Inflammatory macrophage (primary cell): ENCODE data around the gene SIGLEC12.
"Not testable (repeated sequence)": the region's sequence is repeated elsewhere in the genome, so short reads cannot be mapped to it uniquely, and the experiment has no call there.

Source experiments
- DNase-seq, 2 donors: peaks; one replicate each; pipeline ENCODE4 v3.0.0-alpha.2; 2020 to 2022

Gene SIGLEC12

GRCh38 chr19:51521781-51522180 is 20.2 kb upstream of the SIGLEC12 start:
- peak; percentile 34 to 66 for DNase-seq

GRCh38 chr19:51521357-51521756 is 19.8 kb upstream of the SIGLEC12 start:
- DNase-seq: no peak

- peak; percentile 37 to 44 for DNase-seq
These were observed 19.1 kb upstream of the SIGLEC12 start for GRCh38 chr19:51520728-51521127.

DNA sequence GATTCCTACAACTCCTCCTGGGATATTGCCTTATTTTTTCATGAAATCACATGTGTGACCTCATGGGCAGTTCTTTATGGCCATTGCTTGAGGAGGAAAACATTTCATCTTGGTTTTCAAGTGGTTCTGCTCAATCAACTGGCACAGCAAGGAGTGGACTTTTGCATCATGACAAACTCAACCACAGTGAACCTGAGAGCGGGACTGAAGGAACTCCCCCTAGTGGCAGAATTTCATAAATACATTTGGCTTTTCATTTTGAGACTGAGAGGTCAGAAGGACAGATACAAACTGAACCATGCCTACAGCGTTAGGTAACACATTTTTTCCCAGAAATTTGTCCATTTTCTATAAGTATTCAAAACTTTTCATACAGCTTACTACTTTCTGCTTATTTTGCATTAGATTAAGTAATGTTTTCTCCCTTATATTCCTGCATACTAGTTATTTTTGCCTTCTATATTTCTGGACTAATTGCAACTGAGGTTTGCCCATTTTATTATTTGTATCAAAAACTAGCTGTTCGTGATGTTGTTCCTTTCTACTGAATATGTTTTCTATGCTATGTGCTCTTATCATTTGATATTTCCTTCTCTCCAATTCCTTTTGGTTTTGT is 13.4 kb upstream of the SIGLEC12 start:
- peak; percentile 75 to 85 for DNase-seq

DNA sequence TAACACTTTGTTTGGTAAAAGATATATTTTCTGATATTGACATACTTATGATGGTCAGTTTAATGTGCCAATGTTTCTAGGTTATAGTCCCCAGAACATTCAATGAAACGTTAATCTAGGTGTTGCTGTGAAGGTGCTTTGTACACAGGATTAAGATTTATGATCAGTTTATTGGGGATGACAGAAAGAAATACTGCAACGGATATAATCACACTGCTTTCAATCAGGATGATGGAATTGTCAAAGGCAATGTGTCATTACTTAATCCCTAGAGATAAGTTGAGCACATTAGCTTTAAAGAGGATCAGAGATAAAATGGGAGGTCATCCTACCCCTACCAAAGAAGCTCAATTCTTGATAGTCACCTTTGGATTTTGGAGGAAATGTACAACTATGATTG is 12.4 kb upstream of the SIGLEC12 start:
- DNase-seq: no peak

GRCh38 chr19:51511353-51511752 is 9.8 kb upstream of the SIGLEC12 start:
- peak in 1 of 2 donors; percentile 39 for DNase-seq

DNA sequence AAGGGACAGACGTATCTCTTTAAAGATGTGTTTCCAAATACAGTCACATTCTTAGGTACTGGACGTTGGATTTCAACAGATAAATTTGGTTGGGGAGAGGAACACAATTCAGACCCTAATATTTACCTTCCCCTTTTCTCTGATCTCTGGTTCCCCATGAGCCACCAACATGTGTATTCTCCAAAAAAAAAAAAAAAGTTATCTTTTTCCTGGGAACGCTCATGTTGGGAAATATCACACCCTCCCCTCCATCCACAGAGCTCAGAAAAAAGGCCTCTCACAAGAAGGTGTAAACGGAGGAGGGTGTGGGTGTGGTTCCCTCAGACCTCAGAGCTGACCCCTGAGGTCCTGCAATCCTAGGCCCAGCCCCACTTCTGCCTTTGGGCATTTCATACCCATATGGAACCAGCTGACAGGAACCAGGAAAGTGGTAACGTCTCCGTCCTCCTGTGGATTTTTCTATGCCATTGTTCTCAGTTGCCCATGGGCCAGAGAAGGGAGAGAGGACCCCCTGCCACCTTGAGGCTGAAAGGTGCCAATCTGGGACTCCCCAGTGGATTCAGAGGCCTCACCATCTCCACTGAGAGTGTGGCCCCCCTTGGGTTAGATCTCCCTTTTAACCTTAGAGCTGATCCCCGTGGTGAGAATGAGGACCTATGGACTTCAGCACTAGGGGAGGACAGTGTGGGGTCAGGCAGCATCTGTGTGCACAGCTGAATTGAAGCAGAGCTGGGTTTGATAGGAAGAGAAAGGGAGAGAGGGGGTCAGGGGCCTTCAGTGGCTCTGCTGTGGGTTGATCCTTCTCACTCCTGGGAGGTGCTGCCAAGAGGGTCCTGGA is 8.4 kb upstream of the SIGLEC12 start:
- peak; percentile 27 to 48 for DNase-seq

DNA sequence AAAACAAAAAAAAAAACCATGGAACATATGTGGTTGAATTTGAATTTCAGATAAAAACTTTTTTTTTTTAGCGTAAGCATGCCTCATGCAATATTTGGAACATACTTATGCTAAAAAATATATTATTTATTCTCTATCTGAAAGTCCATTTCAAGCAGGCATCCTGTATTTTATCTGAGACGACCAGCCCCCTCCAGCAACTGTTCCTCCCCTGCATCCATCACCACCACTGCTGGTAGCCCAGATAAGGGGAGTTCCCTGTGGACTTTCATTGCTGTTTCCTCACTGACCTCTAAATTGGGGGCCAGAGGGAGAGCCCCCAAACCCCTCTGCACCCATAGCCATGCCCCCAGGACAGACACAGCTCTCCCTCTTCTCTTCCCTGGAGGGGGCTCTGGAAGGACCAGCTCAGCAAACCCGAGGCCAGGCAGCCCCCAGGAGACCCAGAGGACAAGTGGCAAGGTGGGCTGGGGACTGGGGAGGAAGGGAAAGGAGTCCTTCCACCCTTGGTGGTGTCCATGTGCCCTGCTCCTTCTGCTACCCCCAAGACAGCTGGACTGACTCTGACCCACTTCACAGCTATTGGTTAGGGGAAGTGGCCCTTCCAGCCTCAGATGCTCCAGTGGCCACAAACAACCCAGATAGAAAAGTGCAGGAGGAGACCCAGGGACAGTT is 6.6 kb upstream of the SIGLEC12 start:
- DNase-seq: no peak

DNA sequence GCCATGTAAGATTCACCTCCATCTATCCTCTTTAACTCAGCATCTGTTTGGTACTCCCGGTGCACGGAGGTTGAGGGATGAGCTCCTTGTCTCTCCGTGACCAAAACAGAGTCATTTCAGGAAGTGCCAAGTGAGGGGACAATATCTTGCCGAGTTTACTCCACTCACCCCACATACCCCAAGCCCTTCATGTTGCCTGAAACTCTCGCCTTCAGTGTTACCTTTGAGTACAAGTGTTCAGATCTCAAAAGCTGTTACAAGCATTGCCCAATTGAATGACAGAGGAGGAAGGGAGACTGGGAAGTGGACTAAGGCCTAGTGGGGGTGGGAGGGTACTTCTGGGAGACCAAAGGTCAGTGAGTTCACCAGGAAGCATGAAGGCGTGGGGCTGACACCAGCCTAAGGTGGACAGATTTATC is 6.0 kb upstream of the SIGLEC12 start:
- peak; percentile 54 to 70 for DNase-seq

DNA sequence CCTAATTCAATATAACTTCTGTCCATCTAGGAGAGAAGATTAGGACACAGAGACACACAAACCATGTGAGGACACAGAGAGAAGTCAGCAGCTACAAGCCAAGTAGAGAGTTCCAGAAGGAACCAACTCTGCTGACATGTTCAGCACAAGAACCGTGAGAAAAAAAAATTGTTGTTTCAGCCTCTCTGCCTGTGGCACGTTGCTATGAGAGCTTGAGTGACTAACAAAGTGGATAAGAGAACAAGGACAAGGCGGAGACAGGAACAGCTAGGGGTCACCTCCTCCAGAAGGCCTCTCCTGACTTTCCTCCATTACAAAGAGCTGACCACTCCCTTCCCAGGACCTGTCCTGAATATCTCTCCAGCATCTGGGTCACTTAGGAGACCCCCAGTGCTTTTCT is 5.6 kb upstream of the SIGLEC12 start:
- peak; percentile 73 to 75 for DNase-seq

DNA sequence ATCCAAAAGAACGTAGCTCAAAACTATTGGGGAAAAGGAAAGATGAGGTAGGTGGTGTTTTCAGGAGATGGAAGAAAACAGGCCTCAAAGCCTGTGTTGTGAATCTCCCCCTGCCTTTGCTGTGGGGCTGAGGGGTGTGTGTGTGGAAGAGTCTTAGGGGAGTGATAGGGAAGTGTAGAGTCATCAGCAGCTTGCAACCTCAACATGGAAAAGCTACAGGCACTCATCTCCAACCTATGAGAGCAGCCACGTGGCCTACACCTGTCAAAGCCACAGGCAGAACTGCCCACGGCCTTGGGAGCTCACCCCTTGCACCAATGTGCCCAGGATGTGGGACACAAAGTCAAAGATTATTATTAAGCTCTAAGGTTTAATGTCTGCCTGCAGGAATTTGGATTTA is 4.3 kb upstream of the SIGLEC12 start:
- DNase-seq: no peak

DNA sequence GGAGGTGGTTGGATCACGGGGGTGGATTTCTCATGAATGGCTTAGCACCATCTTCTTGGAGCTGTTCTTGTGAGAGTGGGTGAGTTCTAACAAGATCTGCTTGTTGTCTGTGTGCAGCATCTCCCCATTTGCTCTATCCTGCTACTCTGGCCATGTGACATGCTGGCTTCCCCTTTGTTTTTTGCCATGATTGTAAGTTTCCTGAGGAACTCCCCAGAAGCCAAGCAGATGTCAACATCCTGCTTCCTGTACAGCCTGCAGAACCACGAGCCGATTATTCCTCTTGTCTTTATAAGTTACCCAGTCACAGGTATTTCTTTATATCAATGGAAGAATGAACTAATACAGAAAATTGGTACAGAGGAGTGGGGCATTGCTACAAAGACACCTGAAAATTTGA is 2.3 kb upstream of the SIGLEC12 start:
- peak in 1 of 2 donors; percentile 30 for DNase-seq

DNA sequence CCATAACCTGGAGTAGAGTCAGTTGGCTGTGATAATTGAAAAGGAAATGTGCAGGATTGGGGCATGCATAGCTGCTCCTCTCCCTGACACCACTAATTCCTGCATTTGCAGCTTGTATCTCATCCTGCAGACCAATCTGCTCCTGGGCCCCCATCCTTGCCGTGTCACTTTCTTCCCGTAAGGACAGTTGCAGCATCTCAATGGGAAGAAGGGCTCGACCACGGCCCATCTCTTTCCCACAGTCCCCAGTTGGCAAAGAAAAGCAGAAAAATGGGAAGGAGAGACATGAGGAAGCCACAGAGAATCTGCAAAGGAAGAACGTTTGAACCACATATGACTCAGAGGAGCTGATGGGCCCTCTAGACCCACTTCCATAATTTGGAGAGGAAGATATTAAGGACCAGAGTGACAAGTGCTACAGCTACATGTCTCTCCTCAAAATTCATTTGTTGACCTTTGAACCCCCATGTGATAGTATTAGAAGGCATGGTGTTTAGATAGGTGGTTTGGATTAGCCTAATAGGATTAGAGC is 1.8 kb upstream of the SIGLEC12 start:
- DNase-seq: peak; percentile 71 to 76

- DNase-seq: not testable (repeated sequence)
These were observed 669 bp downstream of the SIGLEC12 start for GRCh38 chr19:51500931-51501330.

GRCh38 chr19:51497666-51498065 is 3.9 kb downstream of the SIGLEC12 start:
- no peak for DNase-seq

DNA sequence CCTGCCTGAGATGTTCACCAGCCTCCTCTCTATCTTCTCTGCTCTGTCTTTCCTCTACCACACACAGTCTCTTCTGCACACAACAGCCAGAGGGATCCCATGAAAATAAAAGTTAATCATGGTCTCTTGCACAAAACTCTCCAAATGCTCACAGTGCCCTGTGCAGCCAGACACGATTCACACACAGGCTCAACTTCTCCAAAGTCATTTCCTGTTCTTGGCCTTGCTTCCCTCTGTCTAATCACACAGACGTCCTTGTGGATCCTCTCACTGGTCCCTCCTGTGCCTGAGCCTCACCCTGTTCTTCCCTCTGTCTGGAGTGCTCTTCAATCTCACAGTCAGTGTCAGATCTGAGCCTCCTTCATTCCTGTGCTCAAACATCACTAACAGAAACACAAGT is 7.8 kb downstream of the SIGLEC12 start:
- peak; percentile 66 to 74 for DNase-seq

DNA sequence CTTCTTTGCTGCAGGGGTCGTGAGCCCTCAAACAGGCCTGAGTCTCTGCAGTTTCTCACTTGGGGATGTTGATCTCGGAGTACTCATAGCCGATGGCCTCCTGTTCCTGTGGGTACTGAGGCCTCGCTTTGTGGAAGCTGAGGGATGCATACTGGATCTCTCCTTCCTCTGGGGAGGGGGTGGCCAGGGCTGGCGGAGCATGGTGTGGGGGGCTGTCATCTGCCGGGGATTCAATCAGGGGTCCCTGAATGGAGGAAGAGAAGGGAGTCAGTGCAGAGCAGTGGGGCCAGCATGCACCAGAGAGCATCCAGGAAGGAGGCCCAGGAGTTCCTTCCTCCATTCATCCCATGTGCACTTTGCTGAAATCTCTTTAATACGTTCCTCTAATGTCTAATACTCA is 10.0 kb downstream of the SIGLEC12 start:
- DNase-seq: no peak

- DNase-seq: no peak
These were observed 10.9 kb downstream of the SIGLEC12 start for GRCh38 chr19:51490676-51491075.

DNA sequence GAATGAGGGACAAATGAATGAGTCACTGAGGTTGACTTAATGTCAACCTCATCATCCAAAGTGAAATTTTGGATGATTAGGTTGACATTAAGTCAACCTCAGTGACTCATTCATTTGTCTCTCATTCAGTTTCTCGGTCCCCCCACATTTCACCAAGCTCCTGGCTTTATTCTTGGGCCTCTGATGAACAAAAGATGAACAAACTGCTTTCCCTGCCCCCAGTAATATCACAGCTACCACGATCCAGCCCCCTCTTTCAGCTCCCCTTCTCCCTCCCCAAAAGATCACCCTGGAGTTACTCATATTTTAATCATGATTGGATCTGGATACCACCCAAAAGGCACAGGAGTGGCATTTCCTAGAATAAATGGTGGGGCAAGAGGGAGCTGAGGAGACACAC is 12.5 kb downstream of the SIGLEC12 start:
- DNase-seq: no peak

- no peak for DNase-seq
These were observed 13.1 kb downstream of the SIGLEC12 start for GRCh38 chr19:51488491-51488890.

DNA sequence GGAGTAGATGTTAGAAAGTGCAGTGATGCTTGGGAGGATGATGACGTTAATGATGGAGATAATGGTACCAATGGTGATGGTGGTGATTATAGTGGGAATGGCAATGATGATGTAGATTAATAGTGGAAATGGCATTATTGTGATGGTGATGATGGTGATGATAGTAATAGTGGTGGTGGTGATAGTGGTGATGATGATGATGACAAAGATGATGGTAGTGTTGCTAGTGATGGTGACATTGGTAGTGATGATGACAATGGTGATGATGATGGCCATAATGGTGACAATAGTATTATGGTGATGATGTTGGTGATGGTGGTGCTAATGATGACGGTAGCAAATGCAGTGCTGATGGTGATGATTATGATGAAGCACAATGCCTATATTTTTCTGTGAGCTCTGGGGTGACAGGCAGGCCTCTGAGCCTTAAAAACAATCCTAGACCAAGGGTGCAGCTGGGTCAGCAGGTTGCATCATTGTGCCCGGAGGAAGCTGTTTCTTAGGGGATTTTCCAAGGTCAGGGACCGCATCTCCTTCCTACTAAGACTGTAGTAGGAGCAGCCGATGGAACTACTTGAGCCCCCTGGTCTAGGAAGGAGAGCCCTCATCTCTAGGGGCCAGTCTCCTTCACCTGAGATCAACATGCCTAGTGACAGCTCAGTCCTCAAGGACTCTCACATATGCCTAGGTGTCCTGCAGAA is 15.5 kb downstream of the SIGLEC12 start:
- DNase-seq: no peak

GRCh38 chr19:51480590-51480989 is 21.0 kb downstream of the SIGLEC12 start:
- peak in 1 of 2 donors; percentile 37 for DNase-seq
